H1 (cell line): ENCODE data around the gene MIS18A. TPM values are rescaled to one million over a fixed set of nuclear protein-coding genes. Genes with fewer than 3 reads are reported as not detected.

ENCODE experiments used
- CTCF ChIA-PET: fragments of 300-600 bp; sonication (Branson Sonifier 250); formaldehyde crosslinking; loops from one replicate; lab custom pipeline; 2021; ENCODE audit not compliant: partially characterized antibody; lab: Charles Lee
- POLR2A ChIA-PET: fragments of 300-600 bp; sonication (Branson Sonifier 250); formaldehyde crosslinking; loops from one replicate; lab custom pipeline; 2021; ENCODE audit warnings: inconsistent platforms; ENCODE audit not compliant: partially characterized antibody; lab: Charles Lee
- DNase-seq, 2 experiments: peaks; one replicate each; pipeline versions ENCODE4 v3.0.0 to v3.0.0-alpha.2; 2010 to 2022; ENCODE audit warnings: low spot score in 2 of 2, low read depth in 1 of 2, mixed read lengths in 1 of 2
- FAIRE-seq: peaks from 2 replicates; lab custom pipeline; 2011; peaks lifted over from hg19 to GRCh38; lab: Jason Lieb, UNC
- H2AFZ ChIP-seq: 2 replicates; pipeline ENCODE4 v1.8.1; 2012; ENCODE audit warnings: low read length, inconsistent platforms
- H2AK5ac ChIP-seq: 2 replicates; pipeline ENCODE4 v1.6.1; 2013; ENCODE audit warnings: low read depth, low read length
- H2BK120ac ChIP-seq: replicated peaks from 2 replicates; pipeline ENCODE3; 2013; ENCODE audit warnings: low read depth, low read length, inconsistent platforms
- H2BK12ac ChIP-seq: 2 replicates; pipeline ENCODE4 v1.6.1; 2013; ENCODE audit warnings: low read depth, low read length
- H2BK15ac ChIP-seq: 2 replicates; pipeline ENCODE4 v1.6.1; 2013; ENCODE audit warnings: low read length
- H2BK20ac ChIP-seq: 2 replicates; pipeline ENCODE4 v1.6.1; 2013; ENCODE audit warnings: low read length
- H2BK5ac ChIP-seq: 2 replicates; pipeline ENCODE4 v1.6.1; 2013; ENCODE audit warnings: low read depth, low read length
- H3K14ac ChIP-seq: 2 replicates; pipeline ENCODE4 v1.6.1; 2013; ENCODE audit warnings: inconsistent platforms; ENCODE audit not compliant: insufficient read length
- H3K18ac ChIP-seq: 2 replicates; pipeline ENCODE4 v1.6.1; 2013; ENCODE audit warnings: low read length; ENCODE audit errors: extremely low read depth
- H3K23ac ChIP-seq: 2 replicates; pipeline ENCODE4 v1.6.1; 2013; ENCODE audit warnings: inconsistent platforms; ENCODE audit not compliant: insufficient read length
- H3K23me2 ChIP-seq: 2 replicates; pipeline ENCODE4 v1.6.1; 2013; ENCODE audit warnings: low read depth, low read length
- H3K27ac ChIP-seq: 2 replicates; pipeline ENCODE4 v1.6.1; 2011; ENCODE audit warnings: low read depth, low read length, inconsistent platforms
- H3K27me3 ChIP-seq, 4 experiments: replicated peaks in 1 of 4; 1 replicate in 1 of 4; 2 replicates in 3 of 4; pipeline versions ENCODE4 v1.6.1 to v1.8.1; 2011 to 2013; ENCODE audit warnings: low read length in 3 of 4, mild to moderate bottlenecking in 3 of 4, inconsistent platforms in 2 of 4, mixed read lengths in 2 of 4, moderate library complexity in 1 of 4; ENCODE audit not compliant: control insufficient read depth in 3 of 4, insufficient read depth in 3 of 4; ENCODE audit errors: extremely low read depth in 1 of 4
- H3K36me3 ChIP-seq, 4 experiments: 2 replicates each; pipeline versions ENCODE4 v1.6.1 to v1.8.1; 2011 to 2013; ENCODE audit warnings: mild to moderate bottlenecking in 4 of 4, low read length in 3 of 4, moderate library complexity in 2 of 4, control low read depth in 1 of 4, inconsistent platforms in 1 of 4; ENCODE audit not compliant: insufficient read depth in 4 of 4, control insufficient read depth in 2 of 4
- H3K4ac ChIP-seq: replicated peaks from 2 replicates; pipeline ENCODE3; 2013; ENCODE audit warnings: low read length, low read depth, mixed read lengths, inconsistent platforms; ENCODE audit not compliant: insufficient read length
- H3K4me1 ChIP-seq, 4 experiments: replicated peaks in 1 of 4; 1 replicate in 1 of 4; 2 replicates in 3 of 4; pipeline versions ENCODE4 v1.6.1 to v1.8.1; 2011 to 2013; ENCODE audit warnings: low read length in 3 of 4, inconsistent platforms in 2 of 4, mixed read lengths in 1 of 4; ENCODE audit not compliant: insufficient read depth in 4 of 4, control insufficient read depth in 3 of 4
- H3K4me2 ChIP-seq, 2 experiments: 2 replicates each; pipeline versions ENCODE4 v1.6.1 to v1.8.1; 2011 to 2013; ENCODE audit warnings: low read depth in 2 of 2, low read length in 2 of 2, control low read depth in 1 of 2, inconsistent platforms in 1 of 2, mild to moderate bottlenecking in 1 of 2; ENCODE audit not compliant: insufficient read depth in 1 of 2
- H3K4me3 ChIP-seq, 4 experiments: fragments of 200-600, 300-600 bp in 1 of 4; sonication (generic), shearing (Covaris generic), sonication (Bioruptor Twin) in 1 of 4; 2 replicates each; pipeline versions ENCODE4 v1.5.1 to v1.8.1; 2011 to 2016; ENCODE audit warnings: low read length in 4 of 4, low read depth in 3 of 4, control low read depth in 2 of 4, inconsistent platforms in 2 of 4, mild to moderate bottlenecking in 2 of 4, mixed read lengths in 1 of 4, moderate library complexity in 1 of 4; ENCODE audit not compliant: insufficient read depth in 2 of 4; ENCODE audit errors: extremely low read depth in 1 of 4
- H3K56ac ChIP-seq: replicated peaks from 2 replicates; pipeline ENCODE3; 2013; ENCODE audit warnings: low read depth, mild to moderate bottlenecking, mixed read lengths, low read length, inconsistent platforms; ENCODE audit not compliant: insufficient read length
- H3K79me1 ChIP-seq: 2 replicates; pipeline ENCODE4 v1.6.1; 2013; ENCODE audit warnings: low read depth, low read length, control low read depth
- H3K79me2 ChIP-seq, 2 experiments: 2 replicates each; pipeline versions ENCODE4 v1.6.1 to v1.8.1; 2012 to 2013; ENCODE audit warnings: low read length in 2 of 2, mild to moderate bottlenecking in 2 of 2, inconsistent platforms in 1 of 2; ENCODE audit not compliant: insufficient read depth in 2 of 2, control insufficient read depth in 1 of 2
- H3K9ac ChIP-seq, 4 experiments: replicated peaks in 1 of 4; 1 replicate in 1 of 4; 2 replicates in 3 of 4; pipeline versions ENCODE4 v1.6.1 to v1.8.1; 2011 to 2013; ENCODE audit warnings: low read depth in 3 of 4, low read length in 3 of 4, control low read depth in 2 of 4, mild to moderate bottlenecking in 2 of 4, moderate library complexity in 2 of 4, inconsistent platforms in 1 of 4; ENCODE audit errors: extremely low read depth in 1 of 4
- H3K9me3 ChIP-seq, 2 experiments: 2 replicates each; pipeline versions ENCODE4 v1.6.1 to v1.8.1; 2012 to 2013; ENCODE audit warnings: mild to moderate bottlenecking in 2 of 2, moderate library complexity in 2 of 2, control low read depth in 1 of 2, inconsistent platforms in 1 of 2, low read depth in 1 of 2, low read length in 1 of 2, mixed read lengths in 1 of 2; ENCODE audit not compliant: insufficient read depth in 2 of 2
- H4K20me1 ChIP-seq, 2 experiments: replicated peaks in 1 of 2; 2 replicates each; pipeline versions ENCODE3 to v1.8.1; 2011 to 2013; ENCODE audit warnings: inconsistent platforms in 2 of 2, low read length in 2 of 2, mild to moderate bottlenecking in 1 of 2; ENCODE audit not compliant: insufficient read depth in 2 of 2, control insufficient read depth in 1 of 2
- H4K5ac ChIP-seq: 2 replicates; pipeline ENCODE4 v1.6.1; 2013; ENCODE audit warnings: low read length, low read depth, mixed read lengths, inconsistent platforms; ENCODE audit not compliant: insufficient read length
- H4K8ac ChIP-seq: 2 replicates; pipeline ENCODE4 v1.8.0; 2013; ENCODE audit warnings: mild to moderate bottlenecking, moderate library complexity, low read length, inconsistent platforms; ENCODE audit not compliant: insufficient read depth; ENCODE audit errors: extremely low read depth
- H4K91ac ChIP-seq: replicated peaks from 2 replicates; pipeline ENCODE3; 2013; ENCODE audit warnings: low read length, mixed read lengths, inconsistent platforms; ENCODE audit not compliant: insufficient read length
- MAFK ChIP-seq: IDR thresholded peaks from 2 replicates; pipeline ENCODE4 v1.6.1; 2012; ENCODE audit warnings: low read depth, mild to moderate bottlenecking, improper control_type of control experiment, low read length
- POLR2A ChIP-seq, 2 experiments: IDR thresholded peaks; 1 replicate in 1 of 2; 2 replicates in 1 of 2; pipeline ENCODE4 v1.6.1; 2011; ENCODE audit warnings: low read depth in 2 of 2, low read length in 2 of 2, mild to moderate bottlenecking in 2 of 2; ENCODE audit errors: control extremely low read depth in 1 of 2
- WGBS, 2 experiments: shearing (Covaris generic) in 1 of 2; methylation state at CpG; one replicate each; pipeline versions ENCODE4 v1.1.6 to v1.1.7; 2013 to 2015; ENCODE audit warnings: low lambda C conversion rate in 2 of 2, mixed read lengths in 2 of 2, inconsistent platforms in 1 of 2, low coverage in 1 of 2, missing lambda C conversion rate in 1 of 2; ENCODE audit not compliant: insufficient replicate concordance in 2 of 2, insufficient coverage in 1 of 2, insufficient read length in 1 of 2; ENCODE audit errors: extremely low coverage in 1 of 2, missing lambda C conversion rate in 1 of 2; 5-methylcytosine and 5-hydroxymethylcytosine counted together
- polyA plus RNA-seq, 7 experiments: library from polyadenylated mRNA; depleted of rRNA in 3 of 7; stranded (reverse) in 5 of 7; unstranded in 2 of 7; fragments of >200 nt in 5 of 7; fragments of 200-250 nt in 2 of 7; gene quantifications; 1 replicate in 5 of 7; 2 replicates in 1 of 7; 4 replicates in 1 of 7; pipeline versions ENCODE4 v1.2.1 to v1.2.3, GENCODE V29; 2011 to 2013; ENCODE audit warnings: missing spikeins in 2 of 7, mixed read lengths in 2 of 7
- total RNA-seq: library from RNA; stranded (reverse); fragmentation: NEBNext Ultra II Directional; extraction: Animal tissue kit (Norgen Biotek cat#: 25700); gene quantifications from 2 replicates; pipeline ENCODE4 v1.2.1, GENCODE V29; 2021

The MIS18A gene
- total and polyA plus RNA-seq, 2 of the 8 experiments (the other 6 are each of a cell fraction or from before 2014, with no cell fraction given), result 28.9 to 53.0 TPM

DNA sequence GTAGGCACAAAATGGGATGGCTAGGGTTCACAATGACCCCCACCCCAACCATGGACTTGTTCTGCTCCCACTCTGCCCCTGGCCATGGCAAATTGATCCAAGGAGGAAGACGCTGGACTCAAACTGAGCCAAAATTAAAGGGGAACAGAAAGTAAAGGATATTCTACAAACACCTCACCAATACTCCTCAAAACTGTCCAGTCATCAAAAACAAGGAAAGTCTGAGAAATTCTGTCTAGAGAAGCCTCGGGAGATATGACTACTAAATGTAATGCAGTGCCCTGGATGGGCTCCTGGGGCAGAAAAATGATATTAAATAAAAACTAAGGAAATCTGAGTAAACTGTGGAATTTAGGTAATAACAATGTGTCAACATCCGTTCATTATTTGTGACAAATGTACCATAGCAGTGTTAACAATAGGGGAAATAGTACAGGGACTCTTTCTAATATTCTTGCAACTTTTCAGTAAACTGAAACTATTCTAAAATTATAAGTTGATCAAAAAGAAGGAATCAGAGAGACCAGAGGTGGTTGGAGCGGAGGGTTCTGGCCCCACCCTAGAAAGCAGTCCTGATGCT lies 45.0 kb downstream of the MIS18A start:
- Histone ChIP-seq H3K23me2 (no peaks in the 10 kb centered on the region), H3K4me2 (no peak overlapping the region), H3K4ac (no peak overlapping the region), H2AK5ac (no peak overlapping the region), H3K18ac (no peak overlapping the region), H3K36me3 (no peaks in the 10 kb centered on the region), H4K8ac (no peak overlapping the region), H2BK5ac (no peak overlapping the region)
- no peak for TF ChIP-seq POLR2A (IDR thresholded peaks at IDR 0.05; ENCODE audit: control extremely low read depth in 1 of 2, low read depth in 2 of 2, low read length in 2 of 2)
- peak; percentile 54 for TF ChIP-seq MAFK
- TF ChIP-seq, all 59 proteins: peak for 1
- H3K79me1 ChIP-seq, result no peaks in the 10 kb centered on the region
- H2BK20ac ChIP-seq, result no peak overlapping the region
- POLR2A ChIA-PET, result no interaction called here
- H4K5ac ChIP-seq, result no peak overlapping the region
- CTCF ChIA-PET, result interaction anchor here (2.5 kb wide), 1 partner anchor 23 kb away, joined by 11 read pairs; no protein-coding TSS in a partner anchor
- H3K23ac ChIP-seq, result no peak overlapping the region
- peaks cover 0 to 4% (median 0%) of the 10 kb centered on the region in 4 experiments; a peak in 2 of 7 replicates for H3K4me1 ChIP-seq
- H3K14ac ChIP-seq, result no peak overlapping the region
- no peak overlapping the region for H3K9ac ChIP-seq
- 0 out of 4 replicates have a peak, but pooled peaks cover 3 to 5% of the 10 kb centered on the region in 2 experiments for H3K9me3 ChIP-seq
- no peak overlapping the region for H3K4me3 ChIP-seq
- H3K56ac ChIP-seq, result no peak overlapping the region
- no peaks in the 10 kb centered on the region for H4K20me1 ChIP-seq
- no peak for FAIRE-seq
- H2BK120ac ChIP-seq, result no peak overlapping the region
- H3K27ac ChIP-seq, result no peak overlapping the region
- H2BK15ac ChIP-seq, result no peak overlapping the region
- no peaks in the 10 kb centered on the region for H3K27me3 ChIP-seq
- no peak for DNase-seq
- no peak overlapping the region for H2BK12ac ChIP-seq
- H2AFZ ChIP-seq, result no peak overlapping the region
- no peaks in the 10 kb centered on the region for H3K79me2 ChIP-seq
- WGBS, 2 experiments, result 93% methylated on average over 4 of the region's 4 CpGs; no CpG with 5 or more reads in 1 of the 2 experiments
- no peak overlapping the region for H4K91ac ChIP-seq
